ENCODE results near the gene LHX3.

GRCh38 chr9:136211006-136211405, 6.1 kb upstream of the LHX3 start:
- TF ChIP-seq CTCF (IDR thresholded peaks at IDR 0.05) (no peak), POLR2AphosphoS5 (IDR thresholded peaks at IDR 0.05; ENCODE audit: low read depth, low read length) (no peak), PBX3 (IDR thresholded peaks at IDR 0.05) (no peak), EP300 (IDR thresholded peaks at IDR 0.05; ENCODE audit: borderline replicate concordance in 1 of 2, low read depth in 1 of 2, low read length in 1 of 2) (no peak), RFX5 (IDR thresholded peaks at IDR 0.05; ENCODE audit: low read length) (no peak), EZH2phosphoT487 (IDR thresholded peaks at IDR 0.05; ENCODE audit: borderline replicate concordance, low read depth) (no peak), YY1 (IDR thresholded peaks at IDR 0.05; ENCODE audit: low read depth) (no peak), NFIC (IDR thresholded peaks at IDR 0.05; ENCODE audit: borderline replicate concordance) (no peak), TAF1 (IDR thresholded peaks at IDR 0.05; ENCODE audit: borderline replicate concordance, low read depth, low read length) (no peak), SIN3A (IDR thresholded peaks at IDR 0.05; ENCODE audit: borderline replicate concordance, low read depth, low read length) (no peak), ELF1 (IDR thresholded peaks at IDR 0.05) (no peak), GABPA (IDR thresholded peaks at IDR 0.05; ENCODE audit: low read depth) (no peak), SMC3 (IDR thresholded peaks at IDR 0.05; ENCODE audit: low read depth, low read length) (no peak), MXI1 (IDR thresholded peaks at IDR 0.05; ENCODE audit: low read depth, low read length) (no peak)
